IPS DF 4.7 (cell line): ENCODE data around the gene OSBPL2.

ENCODE experiments used
- DNase-seq: peaks from one replicate; pipeline ENCODE4 v3.0.0-alpha.2; 2013; ENCODE audit warnings: low spot score; ENCODE audit errors: extremely low read depth

Gene OSBPL2

DNA sequence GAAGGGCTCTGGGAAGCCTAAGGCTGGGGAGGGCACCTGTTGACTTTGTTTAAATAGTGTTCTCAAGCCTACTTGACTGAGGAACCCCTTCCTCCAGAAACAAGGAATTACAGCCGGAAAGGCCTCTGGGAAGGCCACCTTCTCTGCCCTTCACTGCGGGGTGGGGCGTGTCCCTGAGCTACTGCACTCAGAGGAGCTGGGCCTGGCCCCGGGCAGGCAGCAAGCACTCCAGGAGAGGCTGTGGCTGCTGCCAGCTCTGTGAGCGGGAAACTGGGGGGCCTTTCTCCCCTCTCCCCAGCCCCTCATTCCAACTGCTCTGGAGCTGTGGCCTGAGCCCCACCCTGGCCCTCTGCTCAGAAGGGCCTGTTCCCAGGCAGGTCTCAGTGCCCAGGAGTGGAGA is 4.0 kb upstream of the OSBPL2 start:
- no peak for DNase-seq

DNA sequence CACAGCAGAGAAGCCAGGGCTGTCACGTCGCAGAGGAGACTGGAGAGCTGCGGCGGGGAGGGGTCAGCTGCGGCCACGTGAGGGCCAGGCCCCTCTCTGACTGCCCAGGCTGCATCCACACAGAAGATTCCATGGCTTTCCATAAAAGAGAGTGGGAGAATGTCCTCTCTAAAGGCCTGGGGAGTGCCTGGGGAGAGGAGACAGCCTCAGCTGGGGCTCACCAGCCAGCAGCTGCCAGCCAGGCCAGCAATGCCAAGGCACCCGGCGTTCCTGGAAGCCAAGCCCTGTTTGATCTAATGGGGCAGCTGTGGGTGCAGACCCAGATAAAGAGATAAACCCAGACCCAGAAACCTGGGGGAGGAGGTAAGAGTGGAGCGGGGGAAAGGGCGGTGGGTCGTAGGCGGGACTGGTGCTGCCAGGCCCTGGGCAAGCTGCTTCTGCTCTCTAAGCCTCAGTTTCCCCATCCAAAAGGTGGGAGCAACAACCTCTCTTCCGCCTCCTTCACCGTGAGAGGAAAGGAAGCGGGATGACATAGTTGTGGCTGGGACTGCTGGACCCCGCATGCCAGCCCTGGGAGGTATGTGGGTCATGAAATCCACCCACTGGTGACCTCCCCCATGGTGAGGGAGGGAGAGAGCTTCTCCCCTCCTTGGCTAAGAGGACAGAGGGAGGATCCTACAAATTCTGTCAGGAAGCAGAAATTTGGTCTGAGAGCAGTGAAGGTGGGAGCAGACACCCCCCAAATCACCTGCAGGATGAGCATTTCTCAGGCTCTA is 3.1 kb upstream of the OSBPL2 start:
- DNase-seq, result no peak

DNA sequence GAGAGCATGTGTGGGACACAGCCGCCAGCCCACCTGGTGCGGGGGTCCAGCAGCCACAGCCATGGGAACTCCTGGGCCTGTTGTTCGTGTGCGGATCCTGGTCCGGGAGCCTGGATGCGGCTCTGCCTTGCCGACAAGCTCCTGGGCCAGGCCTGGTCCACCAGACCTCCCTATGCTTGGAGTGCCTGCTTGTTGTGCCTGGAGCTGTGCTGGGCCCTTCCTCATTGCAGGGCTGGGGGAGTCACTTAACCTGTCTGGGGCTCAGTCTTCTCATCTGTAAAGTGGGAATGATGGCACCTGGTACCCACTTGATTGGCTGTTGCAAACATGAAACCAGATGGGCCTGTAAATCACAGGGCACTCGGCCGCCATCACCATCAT is 2.6 kb upstream of the OSBPL2 start:
- no peak for DNase-seq

DNA sequence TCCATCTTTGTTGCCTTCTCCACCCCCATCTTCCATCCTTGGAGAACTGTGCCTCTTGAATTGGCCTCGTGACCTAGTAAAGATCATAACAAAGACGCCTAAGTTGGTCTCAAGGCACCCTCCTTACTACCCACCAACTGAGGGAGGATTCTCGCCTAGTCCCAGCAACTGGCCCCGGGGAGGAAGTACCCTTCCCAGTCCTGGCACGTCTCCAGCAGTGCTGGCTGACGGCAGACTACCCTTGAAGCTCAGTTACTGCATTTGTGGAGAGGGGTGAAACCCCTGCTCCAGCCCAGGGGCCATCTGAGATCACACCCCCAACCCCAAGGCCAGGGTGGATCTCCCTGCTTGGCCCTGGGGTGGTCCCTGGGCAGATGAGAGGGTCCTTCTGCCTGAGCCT is 2.1 kb upstream of the OSBPL2 start:
- no peak for DNase-seq

DNA sequence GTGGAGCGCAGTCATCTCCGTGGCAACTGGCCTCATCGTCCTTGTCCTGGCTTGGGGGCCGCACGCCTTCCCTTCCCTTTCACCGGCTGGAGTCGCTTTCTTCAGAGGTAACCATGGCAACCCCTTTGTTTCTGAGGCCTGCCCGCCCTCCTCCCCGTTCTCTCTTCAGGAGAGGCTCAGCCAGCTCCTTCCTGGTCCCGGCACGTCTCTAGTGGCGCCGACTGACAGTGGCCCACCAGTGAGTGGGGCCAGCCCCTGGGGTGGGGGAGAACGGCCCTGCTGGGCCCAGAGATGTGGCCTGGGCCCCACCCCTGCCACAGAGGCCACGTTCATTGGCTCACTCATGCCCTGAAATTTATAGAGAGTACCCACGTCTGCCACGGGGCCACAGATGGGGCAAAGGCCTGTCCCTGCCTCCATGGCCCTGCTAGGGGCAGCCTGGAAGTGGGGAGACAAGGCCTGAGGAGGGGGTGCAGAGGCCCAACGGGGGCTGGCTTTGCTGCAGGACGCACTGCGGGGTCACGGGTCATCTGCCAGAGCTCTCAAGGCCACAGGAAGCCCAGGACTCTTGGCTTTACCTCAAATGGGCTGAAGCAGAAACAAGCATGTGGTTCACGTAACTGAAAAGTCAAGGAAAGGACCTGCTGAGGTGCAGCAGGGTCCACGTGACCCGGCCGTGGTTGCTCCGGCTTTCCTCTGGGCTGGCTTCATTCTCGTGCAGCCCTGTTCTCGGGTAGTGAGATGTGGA is 1.4 kb upstream of the OSBPL2 start:
- no peak for DNase-seq

DNA sequence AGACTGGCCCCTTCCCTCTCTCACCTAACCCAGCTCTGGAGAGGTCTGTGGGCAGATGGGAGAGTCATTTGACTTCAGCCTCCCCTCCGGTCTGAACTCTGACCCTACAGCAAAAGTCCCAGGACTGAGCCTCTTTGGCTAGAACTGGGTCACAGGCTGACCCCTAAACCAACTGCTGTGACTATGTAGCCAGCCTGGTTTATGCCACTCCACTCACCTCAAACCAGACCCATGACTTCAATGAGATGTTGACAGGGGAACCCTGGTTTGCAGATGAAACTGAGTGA is 864 bp upstream of the OSBPL2 start:
- no peak for DNase-seq

DNA sequence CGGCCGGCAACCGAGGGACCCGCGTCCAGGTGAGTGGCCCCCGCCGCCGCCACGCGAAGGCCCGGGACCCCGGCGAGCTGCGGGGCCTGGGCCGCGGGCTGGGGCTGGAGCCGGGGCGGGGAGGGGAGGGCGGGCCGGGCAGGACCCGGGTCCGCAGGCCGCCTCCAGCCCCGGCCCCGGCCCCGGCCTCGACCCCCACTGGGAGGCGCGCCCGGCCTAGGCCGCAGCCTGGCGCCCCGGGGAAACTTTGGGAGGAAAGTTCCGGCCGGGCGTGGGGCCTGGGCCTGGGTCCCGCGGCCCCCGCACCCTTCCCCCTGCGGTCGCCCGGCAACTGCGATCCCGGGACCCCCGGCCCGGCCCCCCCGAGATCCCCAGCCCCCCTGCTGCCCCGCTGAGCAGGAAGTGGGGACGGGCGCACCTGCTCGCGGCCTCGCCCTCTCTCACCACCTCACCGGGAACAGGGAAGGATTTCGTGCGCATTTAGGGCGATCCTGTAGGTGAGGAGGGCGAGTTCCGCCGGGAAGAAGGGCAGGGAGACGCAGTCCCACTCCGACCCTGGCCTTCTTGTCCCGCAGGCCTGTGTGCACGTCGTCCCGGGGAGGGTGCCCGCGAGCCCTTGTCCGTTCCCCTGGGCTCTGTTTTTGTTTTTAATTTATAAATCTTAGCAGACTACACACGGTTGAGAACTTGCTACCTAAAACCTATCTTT is 402 bp downstream of the OSBPL2 start:
- no peak for DNase-seq

DNA sequence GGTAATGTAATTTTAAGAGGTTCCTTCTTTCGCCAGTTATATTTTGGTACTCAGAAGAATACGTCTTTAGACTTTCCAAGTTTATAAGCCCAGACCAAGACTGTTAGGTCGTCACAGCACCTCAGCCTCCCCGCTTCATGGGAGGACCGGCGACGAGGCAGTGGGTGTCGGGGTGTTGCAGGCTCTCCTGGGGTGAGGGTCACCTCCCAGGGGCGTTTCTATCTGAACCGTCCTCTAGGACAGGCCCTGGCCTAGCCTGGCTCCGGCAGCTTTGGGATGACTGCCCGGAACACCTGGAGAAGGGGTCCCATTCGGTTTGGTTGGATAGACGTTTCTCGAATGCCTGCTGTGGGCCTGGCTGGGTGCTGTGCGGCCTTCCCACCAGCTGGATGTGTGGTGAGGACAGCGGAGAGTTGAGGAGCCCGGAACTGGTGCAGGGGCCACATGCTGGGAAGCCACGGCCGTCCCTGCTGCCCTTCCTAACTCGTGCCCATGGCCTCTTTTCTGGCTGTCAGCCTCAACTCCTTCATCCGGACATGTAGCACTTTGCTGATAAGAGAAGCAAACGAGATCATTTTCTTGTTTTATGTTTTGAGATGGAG is 1.1 kb downstream of the OSBPL2 start:
- no peak for DNase-seq

DNA sequence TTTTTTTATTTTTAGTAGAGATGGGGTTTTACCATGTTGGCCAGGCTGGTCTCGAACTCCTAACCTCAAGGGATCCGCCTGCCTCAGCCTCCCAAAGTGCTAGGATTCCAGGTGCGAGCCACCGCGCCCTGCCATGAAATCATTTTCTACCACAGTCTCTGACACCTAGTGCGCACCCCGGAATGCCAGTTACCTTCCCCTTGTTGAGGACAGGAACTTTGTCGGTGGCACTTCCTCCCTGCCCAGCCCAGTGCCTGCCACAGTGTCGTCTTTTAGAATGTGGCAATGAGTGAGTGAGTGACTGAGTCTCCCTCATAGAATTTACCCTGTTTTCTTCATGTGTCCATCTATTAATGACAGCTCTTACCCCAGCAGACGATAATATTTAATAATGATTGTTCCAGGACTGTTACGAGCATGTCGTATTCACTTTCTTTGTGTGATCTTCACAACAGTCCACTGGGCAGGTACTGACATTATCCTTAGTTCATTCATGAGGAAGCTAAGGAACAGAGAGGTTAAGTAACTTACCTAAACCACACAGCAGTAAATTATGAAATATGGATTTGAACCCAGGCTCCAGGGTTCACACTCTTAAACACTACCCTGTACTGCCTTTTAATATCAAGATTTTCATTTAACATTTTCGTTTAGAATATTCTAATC is 1.8 kb downstream of the OSBPL2 start:
- DNase-seq, result no peak

DNA sequence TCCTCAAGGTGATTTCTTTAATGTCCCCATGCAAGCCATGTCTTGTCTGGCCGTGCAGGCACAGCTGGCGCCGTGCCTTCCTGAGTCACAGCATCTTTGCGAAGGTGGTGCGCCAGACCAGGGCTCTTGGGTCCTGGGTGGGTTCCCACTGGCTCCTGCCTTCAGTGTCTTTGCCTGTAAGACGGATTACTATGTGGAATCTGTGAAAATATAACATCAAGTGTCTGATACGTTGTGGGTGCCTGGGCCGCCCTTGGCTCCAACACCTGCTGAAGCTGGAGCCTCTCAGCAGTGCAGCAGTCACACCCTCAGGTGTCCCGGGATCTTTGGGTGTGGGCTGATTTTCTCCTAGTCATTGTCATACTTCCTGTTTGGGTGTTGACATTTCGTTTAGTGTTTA is 3.2 kb downstream of the OSBPL2 start:
- no peak for DNase-seq

DNA sequence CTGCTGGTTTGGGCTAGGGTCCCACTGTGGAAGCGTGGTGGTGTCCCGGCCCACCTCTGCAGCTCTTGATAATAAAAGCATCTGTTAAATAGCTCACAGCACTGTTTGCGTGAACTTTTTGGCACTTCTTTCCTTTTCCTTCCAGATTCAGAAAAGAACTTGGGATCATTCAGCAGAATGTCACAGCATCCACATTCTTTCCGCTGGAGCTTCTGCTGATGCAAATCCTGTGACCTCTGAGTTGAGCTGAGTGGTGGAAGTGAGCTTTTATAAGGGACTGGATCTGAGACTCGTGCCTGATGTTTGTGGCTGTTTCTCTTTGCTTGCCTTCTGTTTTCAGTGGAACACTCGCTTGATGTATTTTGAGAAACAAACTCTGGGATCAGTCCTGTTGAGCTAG is 3.9 kb downstream of the OSBPL2 start:
- DNase-seq, result no peak

DNA sequence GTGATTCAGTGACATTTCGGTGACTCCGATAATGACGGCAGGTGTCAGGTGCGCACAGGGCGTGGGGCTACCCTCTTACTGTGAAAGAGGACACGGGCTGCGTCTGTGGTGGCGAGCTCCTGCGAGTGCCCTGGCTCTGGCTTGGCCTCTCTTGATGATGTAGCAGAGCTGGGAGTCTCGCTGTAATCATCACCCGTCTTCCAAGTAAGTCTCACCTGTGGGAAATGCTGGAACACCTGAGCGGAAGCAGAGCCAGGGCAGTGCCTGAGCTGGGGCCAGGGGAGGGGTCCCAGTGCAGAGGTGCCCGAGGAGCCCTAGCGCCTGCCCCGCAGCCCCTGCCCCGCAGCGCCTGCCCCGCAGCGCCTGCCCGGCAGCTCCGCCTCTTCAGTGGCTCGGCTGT is 4.8 kb downstream of the OSBPL2 start:
- no peak for DNase-seq

DNA sequence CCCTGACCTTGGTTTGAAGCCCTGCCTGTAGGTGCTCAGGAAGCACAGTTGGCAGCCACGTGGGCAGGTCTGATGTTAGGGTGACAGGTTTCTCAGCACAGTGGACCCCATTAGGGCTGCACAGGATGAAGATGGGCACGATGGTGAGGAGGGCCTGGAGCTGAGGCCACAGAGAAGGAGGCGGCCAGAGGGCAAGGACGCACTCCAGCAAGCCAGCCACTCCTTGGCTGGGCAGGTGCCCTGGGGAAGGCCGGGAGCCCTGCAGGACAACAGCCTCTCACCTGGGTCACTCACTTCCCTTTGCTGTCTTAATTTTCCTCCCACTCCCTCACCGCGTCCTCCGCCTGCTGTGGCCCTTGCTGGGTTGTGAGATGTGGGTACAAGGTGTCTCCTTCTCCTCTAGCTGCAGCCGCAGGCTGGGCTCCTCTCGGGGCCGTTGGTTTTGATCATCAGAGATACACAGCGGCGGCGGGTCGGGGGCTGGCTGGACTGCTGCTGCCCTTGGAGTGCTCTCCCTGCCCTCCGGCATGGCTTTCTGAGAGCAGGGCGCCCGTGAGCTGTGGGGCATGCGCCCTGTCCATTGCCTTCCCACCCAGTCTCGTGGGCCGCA is 5.7 kb downstream of the OSBPL2 start:
- DNase-seq, result no peak

DNA sequence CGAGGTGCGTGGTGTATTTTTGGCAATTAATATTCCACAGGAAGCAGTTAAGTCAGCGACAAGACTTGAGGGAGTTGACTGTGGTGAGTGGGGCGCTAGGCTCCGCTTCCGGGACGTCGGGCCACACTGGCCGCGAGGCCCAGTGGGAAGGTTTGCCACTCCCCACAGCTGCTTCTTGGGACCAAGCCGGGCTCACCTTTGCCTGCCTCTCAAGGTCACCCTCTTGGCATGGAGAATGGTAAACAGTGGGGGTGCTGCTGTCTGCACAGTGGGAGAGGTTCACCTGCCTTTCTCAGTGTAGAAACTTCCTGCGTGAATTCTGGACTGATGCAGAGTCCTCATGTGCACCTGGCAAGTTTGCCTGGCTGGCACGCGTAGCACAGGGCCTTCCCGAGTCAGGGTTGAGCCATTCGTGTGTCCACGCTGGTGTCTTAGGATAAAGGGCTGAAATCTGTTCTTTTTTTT is 6.4 kb downstream of the OSBPL2 start:
- DNase-seq, result no peak

DNA sequence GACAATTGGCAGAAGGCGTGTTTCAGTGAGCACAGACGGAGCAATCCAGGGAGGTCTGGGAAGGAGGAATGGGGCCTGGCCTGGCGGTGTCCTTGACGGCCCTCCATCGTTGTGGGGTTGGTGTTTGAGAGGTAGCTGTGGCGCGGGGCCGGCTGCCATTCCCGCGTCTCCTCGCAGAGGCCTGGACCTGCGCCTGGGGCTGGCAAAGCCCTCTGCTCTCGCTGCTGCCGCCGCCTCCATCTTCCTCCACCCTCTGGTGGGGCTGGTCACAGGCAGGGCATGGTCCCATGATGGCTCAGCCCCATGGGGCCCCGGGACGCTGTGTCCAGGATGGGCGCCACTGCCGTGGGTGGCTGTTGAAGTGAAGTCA is 7.6 kb downstream of the OSBPL2 start:
- DNase-seq, result no peak

DNA sequence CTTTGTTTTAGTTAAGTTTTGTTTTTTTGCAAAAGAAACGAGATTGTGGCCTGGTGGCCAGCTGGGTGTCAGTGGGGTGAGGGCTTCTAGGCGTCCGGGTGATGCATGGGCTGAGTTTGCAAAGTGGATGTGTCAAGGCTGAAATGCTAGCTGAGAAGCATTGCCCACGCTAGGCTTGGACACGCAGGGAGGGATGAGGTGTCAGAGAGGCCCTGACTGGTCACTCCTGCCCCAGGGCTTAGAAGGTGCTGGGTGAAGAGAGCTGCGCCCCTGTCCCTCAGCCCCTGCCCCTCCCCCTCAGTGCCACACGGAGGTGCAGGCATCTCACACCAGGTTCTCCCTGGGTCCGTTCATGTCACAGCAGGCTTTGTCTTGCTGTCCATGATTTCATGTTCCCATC is 8.1 kb downstream of the OSBPL2 start:
- DNase-seq, result no peak

DNA sequence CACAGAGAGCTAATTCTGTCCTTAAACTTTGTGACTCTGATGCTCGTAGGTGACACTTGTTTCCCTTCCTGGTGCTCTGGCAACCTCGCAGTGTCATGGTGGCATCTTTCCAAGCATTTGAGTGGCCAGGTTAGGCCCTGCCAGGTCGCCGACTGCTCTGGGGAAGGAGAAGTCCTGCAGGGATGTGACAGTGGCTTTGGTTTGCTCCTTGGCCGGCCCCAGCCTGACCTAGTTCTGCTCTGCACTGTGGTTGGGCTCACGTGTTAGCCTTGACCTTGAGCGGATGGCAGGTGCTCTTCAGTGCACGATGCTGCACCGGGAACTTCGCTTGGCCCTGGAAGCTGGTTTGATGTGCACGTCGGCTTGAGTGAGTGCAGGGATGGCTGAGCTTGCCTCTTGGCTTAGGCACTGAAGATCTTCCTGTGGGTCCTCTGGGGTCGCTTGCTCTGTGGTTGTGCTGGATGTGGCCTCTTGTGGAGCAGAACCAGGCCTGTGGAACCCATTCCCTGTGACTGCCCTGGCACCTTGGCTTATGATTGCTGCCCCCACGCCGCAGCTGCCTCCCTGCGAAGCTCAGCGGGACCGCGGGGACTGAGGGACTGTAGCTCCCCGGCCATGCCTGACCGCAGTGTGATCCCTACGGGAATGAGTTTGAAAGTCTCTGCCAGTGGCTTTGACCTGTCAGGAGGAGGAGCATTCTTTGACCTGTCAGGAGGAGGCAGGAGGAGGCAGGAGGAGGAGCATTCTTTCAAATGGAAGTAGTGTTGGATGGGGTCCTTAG is 8.7 kb downstream of the OSBPL2 start:
- no peak for DNase-seq

DNA sequence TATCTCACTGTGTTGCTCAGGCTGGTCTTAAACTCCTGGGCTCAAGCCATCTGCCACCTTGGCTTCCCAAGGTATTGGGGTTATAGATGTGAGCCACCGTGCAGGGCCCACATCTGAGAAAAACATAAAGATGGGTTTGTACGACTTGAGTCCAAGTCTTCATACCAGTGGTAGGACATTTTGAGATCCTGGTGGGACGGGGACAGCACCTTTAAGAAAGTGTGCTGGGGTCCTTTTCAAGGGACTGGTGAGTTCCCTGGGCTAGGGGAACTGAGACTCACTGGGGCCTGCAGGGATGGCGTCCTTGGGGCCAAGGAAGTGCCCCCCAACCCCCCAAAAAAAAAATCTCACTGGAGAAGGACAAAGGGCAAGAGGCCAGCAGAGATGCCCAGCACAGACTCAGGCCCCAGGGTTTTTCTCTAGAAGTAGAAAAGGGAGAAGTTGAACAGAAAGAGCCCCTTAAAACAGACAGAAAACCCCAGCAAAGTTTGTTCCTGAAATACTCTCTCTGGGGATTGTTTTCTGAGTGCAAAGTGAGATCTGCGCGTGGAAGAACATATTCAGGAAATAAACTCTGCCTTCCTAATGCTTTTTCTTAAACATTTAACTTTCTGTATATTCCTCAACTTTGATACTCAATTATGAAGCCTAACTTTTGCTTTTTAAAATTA is 10.7 kb downstream of the OSBPL2 start:
- no peak for DNase-seq

DNA sequence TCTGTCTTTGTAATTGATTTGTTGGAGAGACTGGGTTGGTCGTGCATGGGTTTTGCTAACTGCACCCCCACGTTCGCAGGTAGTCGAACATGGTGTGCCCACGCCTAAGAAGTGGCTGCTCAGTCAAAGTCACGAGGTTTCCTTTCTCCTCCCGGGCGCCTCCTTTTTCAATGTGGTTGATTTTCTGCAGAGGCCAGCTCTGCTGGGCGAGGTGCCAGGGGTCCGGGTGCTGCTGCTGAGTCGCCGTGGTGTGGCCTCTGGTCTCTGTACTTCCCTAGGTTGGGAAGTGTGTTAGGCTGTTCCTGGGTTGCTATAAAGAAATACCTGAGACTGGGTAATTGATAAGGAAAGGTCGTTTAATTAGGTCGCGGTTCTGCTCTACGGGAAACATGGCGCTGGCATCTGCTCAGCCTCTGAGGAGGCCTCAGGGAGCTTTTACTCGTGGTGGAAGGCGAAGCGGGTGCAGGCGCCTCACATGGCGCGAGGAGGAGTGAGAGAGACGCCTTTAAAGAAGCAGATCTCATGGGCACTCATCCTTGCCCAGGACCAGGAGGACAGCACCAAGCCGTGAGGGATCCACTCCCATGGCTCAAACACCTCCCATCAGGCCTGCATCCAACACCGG is 14.1 kb downstream of the OSBPL2 start:
- DNase-seq, result no peak

DNA sequence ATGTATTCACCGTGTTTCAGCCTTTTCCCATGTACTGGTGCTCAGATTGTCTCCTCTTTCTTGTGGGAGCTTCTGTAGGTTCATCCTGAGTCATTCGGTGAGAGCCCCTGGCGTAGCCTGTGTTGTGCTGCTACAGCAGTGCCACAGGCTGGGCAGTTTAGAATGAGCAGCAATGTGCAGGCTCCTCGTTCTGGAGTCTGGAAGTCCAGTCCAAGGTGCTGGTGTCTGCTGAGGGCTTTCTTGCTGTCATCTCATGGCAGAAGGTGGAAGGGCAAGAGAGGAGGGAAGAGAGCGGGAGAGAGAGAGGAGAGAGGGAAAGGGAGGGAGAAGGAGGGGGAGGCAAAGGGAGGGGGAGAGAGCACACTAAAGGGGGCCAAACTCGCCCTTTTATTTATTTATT is 15.1 kb downstream of the OSBPL2 start:
- no peak for DNase-seq
